Right atrium auricular region (tissue), 2 donors: ENCODE data around the gene MRAP. TPM values are rescaled to one million over a fixed set of nuclear protein-coding genes. Genes with fewer than 3 reads are reported as not detected.

Source experiments
- DNase-seq: peaks from one replicate; pipeline ENCODE4 v3.0.0-alpha.2; 2019; ENCODE audit warnings: low spot score
- H3K27ac ChIP-seq, 2 donors: fragments of 200-600 bp; sonication (generic); 1 replicate in 1 of 2; 2 replicates in 1 of 2; pipeline ENCODE4 v1.5.1; 2016 to 2019
- H3K27me3 ChIP-seq, 2 donors: fragments of 200-600 bp; sonication (generic); one replicate each; pipeline versions ENCODE4 v1.5.1 to v1.6.0; 2017 to 2019
- H3K36me3 ChIP-seq: fragments of 200-600 bp; sonication (generic); one replicate; pipeline ENCODE4 v1.5.1; 2016
- H3K4me1 ChIP-seq, 2 donors: fragments of 200-600 bp; sonication (generic); one replicate each; pipeline versions ENCODE4 v1.5.1 to v1.6.0; 2017 to 2019
- H3K4me3 ChIP-seq, 2 donors: fragments of 200-600 bp; sonication (generic); 1 replicate in 1 of 2; 2 replicates in 1 of 2; pipeline ENCODE4 v1.5.1; 2017 to 2019; ENCODE audit warnings: mild to moderate bottlenecking in 1 of 2, moderate library complexity in 1 of 2
- H3K9me3 ChIP-seq, 2 donors: fragments of 200-600 bp; sonication (generic); one replicate each; pipeline ENCODE4 v1.5.1; 2019
- total RNA-seq, 2 donors: library from RNA; depleted of rRNA; stranded (reverse); fragments of >200 nt; gene quantifications; one replicate each; pipeline ENCODE4 v1.1.0, GENCODE V29; 2016
- TF ChIP-seq, protein P1 (sequence below), 2 donors: fragments of 200-600 bp; sonication (generic); IDR thresholded peaks; one replicate each; pipeline ENCODE4 v1.5.1; 2019; ENCODE audit warnings: antibody characterized with exemption in 2 of 2

MRAP gene
- total RNA-seq, 2 donors from 2014 or later, result 5.3 TPM; not detected in 1

- no peak for DNase-seq
- Histone ChIP-seq H3K27ac (no peak overlapping the region), H3K4me1 (no peaks in the 10 kb centered on the region), H3K4me3 (no peak overlapping the region), H3K27me3 (no peaks in the 10 kb centered on the region), H3K36me3 (peaks cover 72% of the 10 kb centered on the region), H3K9me3 (no peaks in the 10 kb centered on the region)
- TF ChIP-seq, protein P1, sequence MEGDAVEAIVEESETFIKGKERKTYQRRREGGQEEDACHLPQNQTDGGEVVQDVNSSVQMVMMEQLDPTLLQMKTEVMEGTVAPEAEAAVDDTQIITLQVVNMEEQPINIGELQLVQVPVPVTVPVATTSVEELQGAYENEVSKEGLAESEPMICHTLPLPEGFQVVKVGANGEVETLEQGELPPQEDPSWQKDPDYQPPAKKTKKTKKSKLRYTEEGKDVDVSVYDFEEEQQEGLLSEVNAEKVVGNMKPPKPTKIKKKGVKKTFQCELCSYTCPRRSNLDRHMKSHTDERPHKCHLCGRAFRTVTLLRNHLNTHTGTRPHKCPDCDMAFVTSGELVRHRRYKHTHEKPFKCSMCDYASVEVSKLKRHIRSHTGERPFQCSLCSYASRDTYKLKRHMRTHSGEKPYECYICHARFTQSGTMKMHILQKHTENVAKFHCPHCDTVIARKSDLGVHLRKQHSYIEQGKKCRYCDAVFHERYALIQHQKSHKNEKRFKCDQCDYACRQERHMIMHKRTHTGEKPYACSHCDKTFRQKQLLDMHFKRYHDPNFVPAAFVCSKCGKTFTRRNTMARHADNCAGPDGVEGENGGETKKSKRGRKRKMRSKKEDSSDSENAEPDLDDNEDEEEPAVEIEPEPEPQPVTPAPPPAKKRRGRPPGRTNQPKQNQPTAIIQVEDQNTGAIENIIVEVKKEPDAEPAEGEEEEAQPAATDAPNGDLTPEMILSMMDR (IDR thresholded peaks at IDR 0.05), result no peak
Observed at GRCh38 chr21:32336711-32337110, 38.1 kb downstream of the MRAP start.

GRCh38 chr21:32337206-32337605 is 38.6 kb downstream of the MRAP start:
- Histone ChIP-seq H3K27ac (no peak overlapping the region), H3K9me3 (no peaks in the 10 kb centered on the region), H3K4me1 (no peaks in the 10 kb centered on the region)

DNA sequence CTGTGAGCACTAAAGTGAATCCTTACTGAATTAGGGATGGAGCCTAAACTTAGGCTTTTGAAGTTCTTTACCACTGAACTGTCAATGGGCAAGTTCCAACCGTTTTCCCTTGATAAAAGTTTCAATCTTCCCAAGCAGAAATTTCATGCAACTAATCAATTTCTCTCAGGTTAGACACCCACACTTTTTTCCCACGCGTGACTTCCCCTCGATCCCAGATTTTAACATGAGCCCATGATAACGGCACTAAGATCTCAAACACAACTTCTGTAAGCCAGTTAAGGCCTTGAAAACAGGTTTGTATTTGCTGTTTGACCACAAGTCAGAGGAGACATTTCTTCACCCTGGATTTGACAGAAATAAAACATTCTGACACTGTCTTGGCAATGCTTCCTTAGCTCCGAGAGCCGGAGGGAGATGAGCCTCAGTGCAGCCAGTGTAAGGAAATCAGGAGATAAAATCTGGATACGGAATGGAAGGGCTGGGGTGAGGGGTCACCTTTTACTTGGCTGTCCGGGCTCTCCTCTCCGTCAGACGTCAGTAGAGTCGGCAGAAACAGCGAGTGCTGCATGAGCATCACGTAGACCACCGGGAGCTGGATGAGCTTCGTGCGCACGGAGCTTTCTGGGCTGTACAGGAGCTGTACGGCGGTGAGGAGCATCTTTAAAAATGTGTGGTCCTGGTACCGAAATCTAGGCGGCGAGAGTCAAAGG is 39.7 kb downstream of the MRAP start:
- no peak overlapping the region for H3K27ac ChIP-seq
- H3K4me3 ChIP-seq, result no peak overlapping the region
- peaks cover 75% of the 10 kb centered on the region for H3K36me3 ChIP-seq
- no peaks in the 10 kb centered on the region for H3K9me3 ChIP-seq
- no peak for DNase-seq
- TF ChIP-seq, protein P1 (IDR thresholded peaks at IDR 0.05), result no peak
- no peaks in the 10 kb centered on the region for H3K27me3 ChIP-seq
- H3K4me1 ChIP-seq, result no peaks in the 10 kb centered on the region

More at GRCh38 chr21:32337206-32337605, 38.6 kb downstream of the MRAP start:
- TF ChIP-seq, protein P1 (IDR thresholded peaks at IDR 0.05), result no peak
- DNase-seq, result no peak
- Histone ChIP-seq H3K36me3 (peaks cover 73% of the 10 kb centered on the region), H3K4me3 (no peak overlapping the region), H3K27me3 (no peaks in the 10 kb centered on the region)

DNA sequence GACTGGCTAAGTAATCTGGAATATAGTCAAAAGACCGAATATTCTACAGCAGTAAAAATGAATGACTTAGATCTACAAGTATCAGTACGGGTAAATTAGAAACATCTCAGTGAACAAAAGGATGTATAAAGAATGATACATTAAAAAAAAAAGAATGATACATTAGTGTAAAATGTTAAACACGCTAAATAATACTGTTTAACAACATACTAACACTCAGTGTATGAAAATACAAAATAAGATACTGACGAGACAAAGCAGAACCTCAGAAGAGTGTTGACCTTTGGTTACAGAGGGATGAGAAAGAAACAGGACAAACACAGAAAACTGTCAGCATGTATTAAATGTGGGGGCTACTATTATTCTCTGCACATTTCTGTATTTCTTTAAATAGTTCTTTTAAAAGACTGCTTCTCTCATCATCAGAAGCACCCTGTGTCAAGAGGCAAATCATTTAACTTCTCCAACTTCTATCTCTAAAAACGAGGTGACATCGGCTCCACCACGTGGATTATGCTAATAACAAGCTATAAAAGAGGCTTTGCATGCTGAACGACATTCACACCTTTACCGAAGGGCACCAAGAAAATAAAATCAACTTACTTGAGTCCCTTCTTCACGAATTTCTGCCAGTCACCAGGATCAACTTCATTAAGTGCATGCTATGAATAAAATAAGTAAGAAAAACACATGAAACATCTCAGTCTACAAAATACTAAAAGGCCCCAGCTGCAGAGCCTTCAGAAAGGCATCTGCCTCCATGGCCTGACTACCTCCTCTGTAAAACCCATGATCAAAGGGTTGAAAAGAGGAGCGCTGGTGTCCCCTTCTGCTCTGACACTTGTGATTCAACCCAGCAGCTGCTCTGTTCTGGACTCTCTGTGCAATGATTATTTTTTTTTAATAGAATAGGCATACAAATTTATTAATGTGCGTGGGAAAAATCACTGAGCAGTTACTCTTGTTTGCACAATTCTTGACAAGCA is 42.5 kb downstream of the MRAP start:
- DNase-seq, result no peak
- Histone ChIP-seq H3K36me3 (peaks cover 76% of the 10 kb centered on the region), H3K4me3 (no peak overlapping the region), H3K27ac (no peak overlapping the region), H3K27me3 (no peaks in the 10 kb centered on the region), H3K4me1 (no peaks in the 10 kb centered on the region), H3K9me3 (peaks cover 0 to 7% of the 10 kb centered on the region in 2 donors)
- TF ChIP-seq, protein P1 (IDR thresholded peaks at IDR 0.05), result no peak

- Histone ChIP-seq H3K27me3 (no peaks in the 10 kb centered on the region), H3K4me1 (no peaks in the 10 kb centered on the region), H3K4me3 (no peak overlapping the region), H3K9me3 (peaks cover 0 to 7% of the 10 kb centered on the region in 2 donors), H3K36me3 (peaks cover 98% of the 10 kb centered on the region), H3K27ac (no peak overlapping the region)
- DNase-seq, result no peak
- TF ChIP-seq, protein P1 (IDR thresholded peaks at IDR 0.05), result no peak
Observed at GRCh38 chr21:32346951-32347350, 48.3 kb downstream of the MRAP start.
